Measurements from ENCODE around the gene NDUFB2.
"Not testable (repeated sequence)": the region's sequence is repeated elsewhere in the genome, so short reads cannot be mapped to it uniquely, and the experiment has no call there.

Gene NDUFB2

GRCh38 chr7:140683657-140684056 lies 12.9 kb upstream of the NDUFB2 start:
- no peak overlapping the region for H3K27ac ChIP-seq (ENCODE audit: low read length)
- H3K27me3 ChIP-seq (ENCODE audit: insufficient read depth, low read length) = no peaks in the 10 kb centered on the region
- H3K9me3 ChIP-seq (ENCODE audit: insufficient read depth, low read depth, low read length) = no peaks in the 10 kb centered on the region
- no peaks in the 10 kb centered on the region for H3K36me3 ChIP-seq (ENCODE audit: insufficient read depth, low read depth, low read length)
- H3K9ac ChIP-seq (ENCODE audit: low read depth, low read length) = no peak overlapping the region
- H3K4me1 ChIP-seq (ENCODE audit: insufficient read depth, low read length) = no peaks in the 10 kb centered on the region
- no peak overlapping the region for H3K4me3 ChIP-seq (ENCODE audit: low read length)

DNA sequence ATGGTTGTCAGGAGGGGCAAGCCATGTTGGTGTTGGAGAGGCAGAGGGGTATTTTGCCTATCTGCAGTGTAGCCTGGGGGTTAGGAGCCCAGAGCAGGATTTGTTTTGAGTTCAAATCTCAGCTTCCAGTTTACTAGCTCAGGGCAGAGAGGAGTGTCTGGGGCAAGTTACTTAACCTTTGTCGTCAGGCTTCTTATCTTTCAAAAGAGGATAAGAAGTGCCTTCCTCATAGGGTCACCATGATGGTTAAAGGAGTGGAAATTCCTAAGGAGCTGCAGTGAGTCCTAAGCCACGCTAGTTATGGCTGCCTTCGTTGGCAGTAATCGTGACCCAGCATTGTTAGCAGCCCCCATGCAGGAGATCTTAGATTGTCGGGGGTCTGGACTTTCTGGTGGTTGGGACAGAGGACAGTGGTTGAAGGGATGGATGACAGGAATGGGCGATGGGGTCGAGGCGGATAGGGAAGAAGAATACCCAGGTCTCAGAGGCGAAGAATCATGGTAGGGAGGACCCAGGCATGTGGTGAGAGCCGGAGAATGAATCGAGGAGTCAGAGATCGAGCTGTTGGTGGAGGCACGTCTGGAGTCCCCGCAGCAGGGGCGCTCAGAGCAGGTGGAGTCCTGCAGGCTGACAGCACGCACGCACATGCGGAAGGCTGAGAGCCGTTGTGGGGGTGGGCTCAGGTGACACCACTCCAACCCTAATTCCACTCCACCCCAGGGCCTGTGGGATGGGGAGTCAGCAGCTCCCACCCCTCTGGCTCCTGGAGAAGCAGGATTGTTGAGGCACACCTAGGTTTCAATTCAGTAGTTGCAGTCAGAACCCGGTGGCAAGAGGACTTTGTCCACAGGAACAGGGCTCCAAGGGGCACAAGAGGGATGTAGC lies 12.2 kb upstream of the NDUFB2 start:
- no peak overlapping the region for H3K27ac ChIP-seq (ENCODE audit: low read length)
- no peak overlapping the region for H3K9ac ChIP-seq (ENCODE audit: low read depth, low read length)
- H3K4me3 ChIP-seq (ENCODE audit: low read length) = no peak overlapping the region
- no peaks in the 10 kb centered on the region for H3K4me1 ChIP-seq (ENCODE audit: insufficient read depth, low read length)
- no peaks in the 10 kb centered on the region for H3K9me3 ChIP-seq (ENCODE audit: insufficient read depth, low read depth, low read length)
- H3K36me3 ChIP-seq (ENCODE audit: insufficient read depth, low read depth, low read length) = no peaks in the 10 kb centered on the region
- no peaks in the 10 kb centered on the region for H3K27me3 ChIP-seq (ENCODE audit: insufficient read depth, low read length)

DNA sequence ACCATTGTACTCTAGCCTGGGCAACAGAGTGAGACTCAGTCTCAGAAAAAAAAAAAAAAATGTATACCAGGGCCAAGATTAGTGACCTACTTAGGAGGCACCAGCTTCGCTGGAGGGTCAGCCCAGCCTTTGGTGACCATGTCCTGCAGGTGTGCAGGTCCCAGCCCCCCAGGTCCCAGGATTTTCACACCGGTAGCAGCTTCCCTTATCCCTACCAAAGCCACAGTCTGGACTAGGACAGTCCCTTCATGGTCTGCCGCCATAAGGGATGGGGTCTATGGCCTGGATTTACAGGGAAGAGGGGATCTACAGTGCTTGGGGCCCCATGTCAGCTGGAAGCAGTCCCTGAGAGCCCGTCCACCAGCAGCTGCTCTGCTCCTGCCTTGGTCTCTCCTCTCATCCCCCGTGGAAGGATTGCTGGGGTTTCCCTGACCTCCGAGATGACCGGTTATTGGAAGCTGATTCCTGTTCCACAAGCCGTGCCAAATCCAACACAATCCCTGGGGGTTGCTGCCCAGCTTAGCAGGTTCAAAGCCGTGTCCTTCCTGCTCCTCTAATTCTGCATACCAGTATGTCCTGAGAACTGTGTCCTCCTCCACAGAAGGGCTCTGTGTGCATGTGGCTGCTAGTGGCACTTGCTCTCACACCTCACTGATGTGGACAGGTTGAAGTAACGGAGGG lies 11.0 kb upstream of the NDUFB2 start:
- Histone ChIP-seq H3K9me3 (ENCODE audit: insufficient read depth, low read depth, low read length) (no peaks in the 10 kb centered on the region), H3K27me3 (ENCODE audit: insufficient read depth, low read length) (no peaks in the 10 kb centered on the region), H3K4me1 (ENCODE audit: insufficient read depth, low read length) (no peaks in the 10 kb centered on the region), H3K9ac (ENCODE audit: low read depth, low read length) (no peak overlapping the region), H3K27ac (ENCODE audit: low read length) (no peak overlapping the region), H3K4me3 (ENCODE audit: low read length) (no peak overlapping the region), H3K36me3 (ENCODE audit: insufficient read depth, low read depth, low read length) (no peaks in the 10 kb centered on the region)

- H3K4me1 ChIP-seq (ENCODE audit: insufficient read depth, low read length) = no peaks in the 10 kb centered on the region
- H3K4me3 ChIP-seq (ENCODE audit: low read length) = no peak overlapping the region
- H3K36me3 ChIP-seq (ENCODE audit: insufficient read depth, low read depth, low read length) = no peaks in the 10 kb centered on the region
- H3K27ac ChIP-seq (ENCODE audit: low read length) = no peak overlapping the region
- H3K9me3 ChIP-seq (ENCODE audit: insufficient read depth, low read depth, low read length) = no peaks in the 10 kb centered on the region
- H3K9ac ChIP-seq (ENCODE audit: low read depth, low read length) = no peak overlapping the region
- no peaks in the 10 kb centered on the region for H3K27me3 ChIP-seq (ENCODE audit: insufficient read depth, low read length)
Measured at GRCh38 chr7:140686921-140687320, 9.6 kb upstream of the NDUFB2 start.

- no peaks in the 10 kb centered on the region for H3K9me3 ChIP-seq (ENCODE audit: insufficient read depth, low read depth, low read length)
- no peaks in the 10 kb centered on the region for H3K36me3 ChIP-seq (ENCODE audit: insufficient read depth, low read depth, low read length)
- H3K4me3 ChIP-seq (ENCODE audit: low read length) = no peak overlapping the region
- no peak overlapping the region for H3K27ac ChIP-seq (ENCODE audit: low read length)
- H3K27me3 ChIP-seq (ENCODE audit: insufficient read depth, low read length) = no peaks in the 10 kb centered on the region
- H3K4me1 ChIP-seq (ENCODE audit: insufficient read depth, low read length) = no peaks in the 10 kb centered on the region
- no peak overlapping the region for H3K9ac ChIP-seq (ENCODE audit: low read depth, low read length)
Measured at GRCh38 chr7:140688341-140688740, 8.2 kb upstream of the NDUFB2 start.

DNA sequence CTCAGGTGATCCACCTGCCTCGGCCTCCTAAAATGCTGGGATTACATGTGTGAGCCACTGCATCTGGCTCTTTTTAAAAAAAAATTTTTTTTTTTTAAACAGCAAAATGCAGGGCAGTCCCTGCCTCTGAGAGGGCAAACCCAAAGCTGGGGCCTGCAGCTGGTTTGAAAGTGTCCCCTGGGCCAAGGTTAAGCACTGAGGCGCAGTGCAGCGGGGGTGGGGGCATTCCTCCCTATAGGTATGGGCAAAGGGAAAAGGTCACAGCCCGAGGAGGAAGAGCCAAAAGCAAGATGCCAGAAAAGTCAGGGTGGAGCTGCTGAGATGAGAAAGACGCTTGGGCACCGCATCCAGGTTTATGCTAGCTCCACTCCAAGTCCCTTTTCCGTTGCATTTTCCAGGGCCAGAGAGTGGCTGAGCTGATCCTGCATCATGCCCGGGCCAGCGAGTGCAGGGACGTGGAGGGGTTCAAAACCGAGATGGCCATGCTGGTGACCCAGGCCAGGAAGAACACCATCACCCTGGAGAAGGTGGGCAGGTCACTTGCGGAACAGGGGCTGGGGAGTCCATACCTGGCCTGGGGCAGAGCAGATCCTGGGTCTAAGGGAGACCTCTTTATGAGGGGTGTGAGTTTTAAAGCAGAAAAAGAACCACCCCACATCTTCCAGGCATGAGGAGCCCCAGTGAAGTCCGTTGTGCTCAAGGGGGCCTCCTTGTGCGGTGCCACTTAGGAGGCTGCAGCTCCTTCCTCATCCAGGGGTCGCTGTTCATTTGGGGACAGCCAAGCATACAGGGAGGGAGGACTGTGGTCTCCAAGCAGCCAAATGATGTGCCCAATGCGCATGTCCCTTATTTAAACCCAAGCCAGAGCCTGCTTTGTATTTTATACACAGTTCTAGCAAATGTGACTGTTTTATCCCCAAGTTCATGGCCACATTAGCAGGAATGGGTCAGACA lies 7.0 kb upstream of the NDUFB2 start:
- no peak overlapping the region for H3K27ac ChIP-seq (ENCODE audit: low read length)
- no peaks in the 10 kb centered on the region for H3K9me3 ChIP-seq (ENCODE audit: insufficient read depth, low read depth, low read length)
- no peaks in the 10 kb centered on the region for H3K27me3 ChIP-seq (ENCODE audit: insufficient read depth, low read length)
- H3K4me1 ChIP-seq (ENCODE audit: insufficient read depth, low read length) = no peaks in the 10 kb centered on the region
- no peak overlapping the region for H3K4me3 ChIP-seq (ENCODE audit: low read length)
- no peak overlapping the region for H3K9ac ChIP-seq (ENCODE audit: low read depth, low read length)
- H3K36me3 ChIP-seq (ENCODE audit: insufficient read depth, low read depth, low read length) = no peaks in the 10 kb centered on the region

- H3K4me1 ChIP-seq (ENCODE audit: insufficient read depth, low read length) = peaks cover 7% of the 10 kb centered on the region; the same call in 1 of the 2 replicates
- H3K27me3 ChIP-seq (ENCODE audit: insufficient read depth, low read length) = no peaks in the 10 kb centered on the region
- H3K27ac ChIP-seq (ENCODE audit: low read length) = no peak overlapping the region
- no peak overlapping the region for H3K4me3 ChIP-seq (ENCODE audit: low read length)
- no peak overlapping the region for H3K9ac ChIP-seq (ENCODE audit: low read depth, low read length)
- H3K9me3 ChIP-seq (ENCODE audit: insufficient read depth, low read depth, low read length) = no peaks in the 10 kb centered on the region
- H3K36me3 ChIP-seq (ENCODE audit: insufficient read depth, low read depth, low read length) = no peaks in the 10 kb centered on the region
Measured at GRCh38 chr7:140691376-140692045, 5.0 kb upstream of the NDUFB2 start.

GRCh38 chr7:140693849-140694248 lies 2.7 kb upstream of the NDUFB2 start:
- H3K27ac ChIP-seq (ENCODE audit: low read length); H3K27me3 ChIP-seq (ENCODE audit: insufficient read depth, low read length); H3K4me3 ChIP-seq (ENCODE audit: low read length); H3K4me1 ChIP-seq (ENCODE audit: insufficient read depth, low read length); H3K9me3 ChIP-seq (ENCODE audit: insufficient read depth, low read depth, low read length); H3K9ac ChIP-seq (ENCODE audit: low read depth, low read length); H3K36me3 ChIP-seq (ENCODE audit: insufficient read depth, low read depth, low read length): not testable (repeated sequence)

DNA sequence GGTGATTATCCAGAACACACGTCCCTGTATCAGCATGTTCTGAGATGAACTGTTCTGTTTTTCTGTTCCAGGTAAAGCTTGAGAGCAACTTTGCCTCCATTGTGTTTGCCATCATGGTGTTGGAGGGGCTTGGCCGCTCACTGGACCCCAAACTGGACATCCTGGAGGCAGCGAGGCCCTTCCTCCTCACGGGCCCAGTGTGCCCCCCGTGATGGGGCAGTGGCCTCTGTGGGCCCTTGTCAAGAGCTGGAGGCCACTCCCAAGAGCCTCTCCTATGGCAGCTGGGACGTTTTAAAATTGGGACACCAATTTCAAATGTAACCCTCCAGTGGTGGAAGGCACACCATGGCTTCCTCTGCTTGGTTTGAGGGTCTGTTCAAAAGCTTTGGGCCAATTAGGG lies 1.9 kb upstream of the NDUFB2 start:
- Histone ChIP-seq H3K27ac (ENCODE audit: low read length) (no peak overlapping the region), H3K27me3 (ENCODE audit: insufficient read depth, low read length) (no peaks in the 10 kb centered on the region), H3K4me1 (ENCODE audit: insufficient read depth, low read length) (peaks cover 7% of the 10 kb centered on the region; the same call in 1 of the 2 replicates), H3K9ac (ENCODE audit: low read depth, low read length) (no peak overlapping the region), H3K9me3 (ENCODE audit: insufficient read depth, low read depth, low read length) (no peaks in the 10 kb centered on the region), H3K36me3 (ENCODE audit: insufficient read depth, low read depth, low read length) (no peaks in the 10 kb centered on the region), H3K4me3 (ENCODE audit: low read length) (no peak overlapping the region)

- Histone ChIP-seq H3K36me3 (ENCODE audit: insufficient read depth, low read depth, low read length) (no peaks in the 10 kb centered on the region), H3K9ac (ENCODE audit: low read depth, low read length) (no peak overlapping the region), H3K27me3 (ENCODE audit: insufficient read depth, low read length) (no peaks in the 10 kb centered on the region), H3K4me3 (ENCODE audit: low read length) (no peak overlapping the region), H3K27ac (ENCODE audit: low read length) (no peak overlapping the region), H3K9me3 (ENCODE audit: insufficient read depth, low read depth, low read length) (no peaks in the 10 kb centered on the region), H3K4me1 (ENCODE audit: insufficient read depth, low read length) (peaks cover 7% of the 10 kb centered on the region; the same call in 1 of the 2 replicates)
Measured at GRCh38 chr7:140695381-140695780, 1.1 kb upstream of the NDUFB2 start.
